GM19372 (cell line): ENCODE measurements around the gene UNC50.

Experiments
- ATAC-seq: cut with Tn5 transposase; IDR thresholded peaks from one replicate; pipeline ENCODE4 v1.9.1; 2021; ENCODE audit warnings: mild to moderate bottlenecking, low read depth, moderate library complexity; ENCODE audit not compliant: unreplicated experiment

Gene UNC50

GRCh38 chr2:98607104-98607503 lies 1.3 kb upstream of the UNC50 start:
- no peak for ATAC-seq

GRCh38 chr2:98607741-98608115 lies 661 bp upstream of the UNC50 start:
- no peak for ATAC-seq

- peak; percentile 10 for ATAC-seq
Measured at GRCh38 chr2:98608962-98609604, 694 bp downstream of the UNC50 start.

GRCh38 chr2:98614024-98614739 lies 5.8 kb downstream of the UNC50 start:
- ATAC-seq = no peak

- no peak for ATAC-seq
Measured at GRCh38 chr2:98615481-98615880, 7.1 kb downstream of the UNC50 start.

GRCh38 chr2:98617149-98617548 lies 8.8 kb downstream of the UNC50 start:
- ATAC-seq = no peak

- no peak for ATAC-seq
Measured at GRCh38 chr2:98623657-98624056, 15.3 kb downstream of the UNC50 start.

GRCh38 chr2:98632351-98632750 lies 24.0 kb downstream of the UNC50 start:
- ATAC-seq = no peak

GRCh38 chr2:98634406-98635092 lies 26.2 kb downstream of the UNC50 start:
- ATAC-seq = no peak

GRCh38 chr2:98637401-98638147 lies 29.2 kb downstream of the UNC50 start:
- ATAC-seq = peak; percentile 74

- no peak for ATAC-seq
Measured at GRCh38 chr2:98643496-98644100, 35.2 kb downstream of the UNC50 start.

GRCh38 chr2:98647636-98648035 lies 39.2 kb downstream of the UNC50 start:
- ATAC-seq = no peak

- no peak for ATAC-seq
Measured at GRCh38 chr2:98648451-98648850, 40.1 kb downstream of the UNC50 start.

GRCh38 chr2:98649135-98649991 lies 41.0 kb downstream of the UNC50 start:
- ATAC-seq = peak; percentile 84

GRCh38 chr2:98649992-98650375 lies 41.6 kb downstream of the UNC50 start:
- no peak for ATAC-seq

GRCh38 chr2:98650998-98651397 lies 42.6 kb downstream of the UNC50 start:
- ATAC-seq = no peak

- no peak for ATAC-seq
Measured at GRCh38 chr2:98654699-98655495, 46.5 kb downstream of the UNC50 start.

GRCh38 chr2:98656800-98657199 lies 48.4 kb downstream of the UNC50 start:
- no peak for ATAC-seq
